ENCODE measurements around the gene DDX10. TPM values are rescaled to one million over a fixed set of nuclear protein-coding genes. Genes with fewer than 3 reads are reported as not detected.

Gene DDX10
- total and polyA plus RNA-seq, 9 donors: 13.1 to 34.3 (median 25.7) TPM

DNA sequence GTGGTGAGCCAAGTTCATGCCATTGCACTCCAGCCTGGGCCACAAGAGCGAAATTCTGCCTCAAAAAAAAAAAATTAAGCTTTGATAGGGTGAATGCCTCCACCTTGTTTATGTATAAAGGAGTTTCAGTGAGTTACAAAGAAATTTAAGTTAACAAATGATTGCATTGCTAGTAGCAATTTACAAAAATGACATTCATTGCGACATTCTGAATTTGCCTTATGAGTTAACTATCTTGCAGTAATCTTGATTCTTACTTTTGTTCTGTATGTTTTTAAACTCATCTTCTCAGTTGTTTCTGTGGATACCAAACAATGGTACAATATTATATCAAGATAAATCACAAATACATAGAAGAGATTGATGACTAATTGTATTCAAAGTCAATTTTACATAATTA lies 207.0 kb downstream of the DDX10 start:
- intact Hi-C loops (cut with DNase I): no loop called here

DNA sequence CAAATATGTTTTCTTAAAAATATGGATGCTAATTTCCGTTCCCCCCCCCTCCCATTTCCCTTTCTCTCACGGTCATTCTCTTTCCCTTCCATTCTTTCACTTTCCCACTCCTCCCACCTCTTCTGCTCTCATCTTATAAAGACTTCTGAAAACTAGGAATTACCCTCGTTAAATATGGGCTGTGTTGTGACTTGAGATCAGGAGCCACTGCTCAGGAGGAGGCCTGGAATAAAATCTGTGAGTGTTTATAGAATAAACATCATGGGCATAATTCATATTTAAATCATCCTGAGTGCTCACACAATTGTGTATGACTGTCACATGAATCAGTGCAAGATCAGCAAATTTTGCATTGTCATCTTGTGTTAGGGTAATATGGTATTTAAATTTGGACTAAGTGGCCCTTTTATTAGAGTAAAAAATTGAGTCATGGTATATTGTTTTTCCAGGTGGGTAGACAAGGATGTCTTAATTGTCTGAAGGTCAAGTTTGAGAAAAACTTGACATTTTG lies 208.0 kb downstream of the DDX10 start:
- peaks cover 2% of the 10 kb centered on the region for H3K4me1 ChIP-seq (ENCODE audit: insufficient read depth)
- no peaks in the 10 kb centered on the region for H3K36me3 ChIP-seq
- DNase-seq: no peak
- WGBS, 3 donors: 13 to 37% (median 15%) methylated on average over 3 of the region's 3 CpGs
- no peaks in the 10 kb centered on the region for H3K27me3 ChIP-seq
- intact Hi-C loops (cut with DNase I): no loop called here
- H3K4me3 ChIP-seq: no peak overlapping the region
- no peak overlapping the region for H3K27ac ChIP-seq
- no peaks in the 10 kb centered on the region for H3K9me3 ChIP-seq
- TF ChIP-seq POLR2A (IDR thresholded peaks at IDR 0.05): no peak
- no peak for TF ChIP-seq EP300 (IDR thresholded peaks at IDR 0.05)
- TF ChIP-seq, protein P1, sequence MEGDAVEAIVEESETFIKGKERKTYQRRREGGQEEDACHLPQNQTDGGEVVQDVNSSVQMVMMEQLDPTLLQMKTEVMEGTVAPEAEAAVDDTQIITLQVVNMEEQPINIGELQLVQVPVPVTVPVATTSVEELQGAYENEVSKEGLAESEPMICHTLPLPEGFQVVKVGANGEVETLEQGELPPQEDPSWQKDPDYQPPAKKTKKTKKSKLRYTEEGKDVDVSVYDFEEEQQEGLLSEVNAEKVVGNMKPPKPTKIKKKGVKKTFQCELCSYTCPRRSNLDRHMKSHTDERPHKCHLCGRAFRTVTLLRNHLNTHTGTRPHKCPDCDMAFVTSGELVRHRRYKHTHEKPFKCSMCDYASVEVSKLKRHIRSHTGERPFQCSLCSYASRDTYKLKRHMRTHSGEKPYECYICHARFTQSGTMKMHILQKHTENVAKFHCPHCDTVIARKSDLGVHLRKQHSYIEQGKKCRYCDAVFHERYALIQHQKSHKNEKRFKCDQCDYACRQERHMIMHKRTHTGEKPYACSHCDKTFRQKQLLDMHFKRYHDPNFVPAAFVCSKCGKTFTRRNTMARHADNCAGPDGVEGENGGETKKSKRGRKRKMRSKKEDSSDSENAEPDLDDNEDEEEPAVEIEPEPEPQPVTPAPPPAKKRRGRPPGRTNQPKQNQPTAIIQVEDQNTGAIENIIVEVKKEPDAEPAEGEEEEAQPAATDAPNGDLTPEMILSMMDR (IDR thresholded peaks at IDR 0.05): no peak

More for the DNA sequence above, 207.0 kb downstream of the DDX10 start:
- no peak for DNase-seq
- Histone ChIP-seq H3K27ac (no peak overlapping the region), H3K4me1 (ENCODE audit: insufficient read depth) (peaks cover 2% of the 10 kb centered on the region), H3K4me3 (no peak overlapping the region), H3K9me3 (no peaks in the 10 kb centered on the region), H3K36me3 (no peaks in the 10 kb centered on the region), H3K27me3 (no peaks in the 10 kb centered on the region)
- 97 to 98% (median 98%) methylated on average over 2 of the region's 2 CpGs for WGBS, 3 donors
- TF ChIP-seq POLR2A (IDR thresholded peaks at IDR 0.05): no peak

DNA sequence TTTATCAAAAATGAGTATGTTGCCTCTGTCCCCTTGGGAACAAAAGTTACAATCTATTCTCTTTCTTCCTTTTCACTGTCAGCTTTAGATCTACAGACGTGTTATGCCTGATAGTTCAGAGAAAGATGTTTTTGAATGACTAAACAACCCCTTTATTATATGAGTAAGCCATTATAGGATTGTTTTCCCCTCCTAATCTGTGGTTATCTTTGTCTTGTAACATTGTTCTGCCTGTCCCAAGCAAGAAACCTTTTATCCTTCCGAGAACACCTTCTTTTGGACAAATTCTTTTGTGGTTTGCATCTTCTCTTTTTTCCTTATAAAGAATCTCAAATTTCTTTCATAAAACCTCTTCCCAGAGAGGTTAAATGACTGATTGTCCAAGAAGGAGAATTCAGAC lies 208.4 kb downstream of the DDX10 start:
- Histone ChIP-seq H3K27ac (no peak overlapping the region), H3K4me3 (no peak overlapping the region), H3K36me3 (no peaks in the 10 kb centered on the region), H3K27me3 (no peaks in the 10 kb centered on the region), H3K4me1 (ENCODE audit: insufficient read depth) (peaks cover 2% of the 10 kb centered on the region), H3K9me3 (no peaks in the 10 kb centered on the region)
- TF ChIP-seq EP300 (IDR thresholded peaks at IDR 0.05): no peak
- TF ChIP-seq, protein P1 (IDR thresholded peaks at IDR 0.05): no peak
- TF ChIP-seq POLR2A (IDR thresholded peaks at IDR 0.05): no peak
- WGBS, 3 donors: 55 to 69% (median 59%) methylated on average over 2 of the region's 2 CpGs
- intact Hi-C loops (cut with DNase I): no loop called here
- DNase-seq: no peak

DNA sequence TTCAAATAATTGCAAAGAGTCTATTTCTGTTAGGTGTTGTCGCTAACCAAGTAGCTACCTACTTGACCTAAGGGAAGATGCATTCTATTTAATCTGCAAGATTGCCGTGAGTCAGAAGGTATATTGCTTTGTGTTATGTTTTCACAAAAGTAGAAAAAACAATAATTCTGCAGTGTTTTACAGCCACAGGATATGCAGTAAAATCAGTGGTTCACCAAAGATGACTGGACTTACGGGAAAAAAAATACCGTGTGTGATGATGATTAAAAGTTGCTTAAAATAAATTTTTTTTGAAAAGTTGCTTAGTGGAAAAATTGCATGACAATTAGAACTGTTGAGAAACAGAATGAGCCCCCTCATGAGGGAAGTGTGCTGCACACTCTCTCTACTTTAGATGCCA lies 209.1 kb downstream of the DDX10 start:
- Histone ChIP-seq H3K4me3 (no peak overlapping the region), H3K4me1 (ENCODE audit: insufficient read depth) (peaks cover 2% of the 10 kb centered on the region), H3K9me3 (no peaks in the 10 kb centered on the region), H3K27ac (no peak overlapping the region), H3K27me3 (no peaks in the 10 kb centered on the region), H3K36me3 (no peaks in the 10 kb centered on the region)
- intact Hi-C loops (cut with DNase I): no loop called here
- WGBS, 3 donors: 90 to 97% (median 95%) methylated on average over 4 of the region's 4 CpGs
- no peak for DNase-seq
- TF ChIP-seq POLR2A (IDR thresholded peaks at IDR 0.05) (no peak), EP300 (IDR thresholded peaks at IDR 0.05) (no peak)
- TF ChIP-seq, protein P1 (IDR thresholded peaks at IDR 0.05): no peak

DNA sequence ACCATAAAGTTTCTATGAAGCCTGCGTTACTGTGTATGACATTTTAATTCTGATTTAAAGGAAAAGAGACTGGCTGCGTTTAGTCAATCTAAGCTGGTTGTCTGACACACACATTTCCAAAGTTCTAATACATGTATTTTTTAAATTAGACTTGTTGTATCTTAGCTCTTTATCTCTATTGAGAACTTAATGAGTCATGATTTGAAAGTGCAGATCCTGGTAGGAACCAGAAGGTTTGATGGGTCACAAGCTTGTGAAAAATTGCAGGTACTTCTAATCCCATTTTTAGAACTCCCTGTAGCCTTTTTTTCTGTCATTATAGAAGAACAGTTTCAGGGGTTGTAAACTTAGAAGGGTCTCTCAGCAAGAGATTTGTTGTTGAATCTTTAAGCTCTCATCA lies 210.3 kb downstream of the DDX10 start:
- Histone ChIP-seq H3K36me3 (no peaks in the 10 kb centered on the region), H3K4me1 (ENCODE audit: insufficient read depth) (peaks cover 2% of the 10 kb centered on the region), H3K9me3 (no peaks in the 10 kb centered on the region), H3K27ac (no peak overlapping the region), H3K27me3 (no peaks in the 10 kb centered on the region), H3K4me3 (no peak overlapping the region)
- intact Hi-C loops (cut with DNase I): no loop called here
- TF ChIP-seq, protein P1 (IDR thresholded peaks at IDR 0.05): no peak
- TF ChIP-seq EP300 (IDR thresholded peaks at IDR 0.05) (no peak), POLR2A (IDR thresholded peaks at IDR 0.05) (no peak)
- WGBS, 3 donors: 95 to 97% (median 97%) methylated on average over 2 of the region's 2 CpGs
- no peak for DNase-seq

Data from ovary (tissue), 9 donors.